ENCODE data around the gene MORN1.
"Not testable (repeated sequence)": the region's sequence is repeated elsewhere in the genome, so short reads cannot be mapped to it uniquely, and the experiment has no call there.

MORN1 gene

GRCh38 chr1:2306151-2306978 is 85.0 kb downstream of the MORN1 start:
- intact Hi-C loops (cut with DNase I): no loop called here
- peak in 19 of 42 donors; percentile 41 to 77 (median 61) for DNase-seq

GRCh38 chr1:2304921-2305681 is 86.3 kb downstream of the MORN1 start:
- DNase-seq: peak; percentile 38 to 94 (median 78)

GRCh38 chr1:2304282-2304681 is 87.1 kb downstream of the MORN1 start:
- no peak for DNase-seq
- intact Hi-C loops (cut with DNase I): loop anchor here (5.0 kb wide), 1 partner anchor 72 kb away; no protein-coding TSS in a partner anchor

More at GRCh38 chr1:2304921-2305681, 86.3 kb downstream of the MORN1 start:
- intact Hi-C loops (cut with DNase I): loop anchor here (5.0 kb wide), 1 partner anchor 73 kb away; no protein-coding TSS in a partner anchor

- peak in 1 of 42 donors; percentile 41 for DNase-seq
- intact Hi-C loops (cut with DNase I): loop anchor here (5.0 kb wide), 1 partner anchor 71 kb away; no protein-coding TSS in a partner anchor
Measured at GRCh38 chr1:2303781-2304180, 87.6 kb downstream of the MORN1 start.

GRCh38 chr1:2303016-2303775 is 88.2 kb downstream of the MORN1 start:
- intact Hi-C loops (cut with DNase I): loop anchor here (5.0 kb wide), 1 partner anchor 71 kb away; no protein-coding TSS in a partner anchor
- peak in 28 of 42 donors; percentile 48 to 83 (median 60) for DNase-seq

GRCh38 chr1:2302292-2302925 is 88.9 kb downstream of the MORN1 start:
- intact Hi-C loops (cut with DNase I): loop anchor here (5.0 kb wide), 1 partner anchor 70 kb away; no protein-coding TSS in a partner anchor
- no peak for DNase-seq

- intact Hi-C loops (cut with DNase I): loop anchor here (5.0 kb wide), 1 partner anchor 69 kb away; no protein-coding TSS in a partner anchor
Measured at GRCh38 chr1:2301607-2302291, 89.6 kb downstream of the MORN1 start.

GRCh38 chr1:2300851-2301606 is 90.3 kb downstream of the MORN1 start:
- intact Hi-C loops (cut with DNase I): loop anchor here (5.0 kb wide), 1 partner anchor 69 kb away; no protein-coding TSS in a partner anchor
- DNase-seq: peak in 40 of 42 donors; percentile 29 to 81 (median 62)

More at GRCh38 chr1:2301607-2302291, 89.6 kb downstream of the MORN1 start:
- no peak for DNase-seq

- intact Hi-C loops (cut with DNase I): loop anchor here (5.0 kb wide), 1 partner anchor 68 kb away; no protein-coding TSS in a partner anchor
- DNase-seq: no peak
Measured at GRCh38 chr1:2300004-2300771, 91.2 kb downstream of the MORN1 start.

GRCh38 chr1:2299131-2299627 is 92.2 kb downstream of the MORN1 start:
- intact Hi-C loops (cut with DNase I): no loop called here
- peak in 1 of 42 donors; percentile 57 for DNase-seq

GRCh38 chr1:2298685-2299084 is 92.7 kb downstream of the MORN1 start:
- intact Hi-C loops (cut with DNase I): no loop called here
- DNase-seq: no peak

GRCh38 chr1:2297246-2298011 is 93.9 kb downstream of the MORN1 start:
- no peak for DNase-seq
- intact Hi-C loops (cut with DNase I): no loop called here

- no peak for DNase-seq
- intact Hi-C loops (cut with DNase I): no loop called here
Measured at GRCh38 chr1:2296614-2297013, 94.7 kb downstream of the MORN1 start.

GRCh38 chr1:2296211-2296610 is 95.1 kb downstream of the MORN1 start:
- intact Hi-C loops (cut with DNase I); DNase-seq: not testable (repeated sequence)

- DNase-seq: no peak
- intact Hi-C loops (cut with DNase I): no loop called here
Measured at GRCh38 chr1:2295526-2295925, 95.8 kb downstream of the MORN1 start.
